Thoracic aorta (tissue), 2 donors: ENCODE results near the gene SSUH2. TPM values are rescaled to one million over a fixed set of nuclear protein-coding genes. Genes with fewer than 3 reads are reported as not detected.

Source experiments
- ATAC-seq: fragments of 150-250 bp; one replicate; pipeline ENCODE4 v1.8.0; 2017; ENCODE audit warnings: low read depth; ENCODE audit not compliant: insufficient number of reproducible peaks, low FRiP score
- DNase-seq: peaks from one replicate; pipeline ENCODE4 v3.0.0-alpha.2; 2020; ENCODE audit warnings: low spot score
- H3K27ac ChIP-seq, 2 donors: fragments of 200-600 bp; sonication (generic); 1 replicate in 1 of 2; 2 replicates in 1 of 2; pipeline ENCODE4 v1.5.1; 2016; ENCODE audit warnings: mild to moderate bottlenecking in 2 of 2, moderate library complexity in 2 of 2
- H3K27me3 ChIP-seq: fragments of 200-600 bp; sonication (generic); replicated peaks from 2 replicates; pipeline ENCODE4 v1.6.0; 2016; ENCODE audit warnings: mild to moderate bottlenecking; ENCODE audit not compliant: insufficient read depth
- H3K36me3 ChIP-seq: fragments of 200-600 bp; sonication (generic); one replicate; pipeline ENCODE4 v1.5.1; 2016
- H3K4me1 ChIP-seq, 2 donors: fragments of 200-600 bp; sonication (generic); 1 replicate in 1 of 2; 2 replicates in 1 of 2; pipeline versions ENCODE4 v1.5.1 to v1.6.0; 2016; ENCODE audit warnings: low read depth in 2 of 2, mild to moderate bottlenecking in 1 of 2; ENCODE audit not compliant: control insufficient read depth in 1 of 2
- H3K4me3 ChIP-seq: fragments of 200-600 bp; sonication (generic); 2 replicates; pipeline ENCODE4 v1.5.1; 2016; ENCODE audit warnings: mild to moderate bottlenecking
- H3K9me3 ChIP-seq: fragments of 200-600 bp; sonication (generic); 2 replicates; pipeline ENCODE4 v1.5.1; 2016
- total RNA-seq, 2 donors: library from RNA; depleted of rRNA; stranded (reverse); fragments of >200 nt; gene quantifications; one replicate each; pipeline versions ENCODE4 v1.1.0 to v1.2.3, GENCODE V29; 2016
- TF ChIP-seq, protein P1 (sequence below): fragments of 200-600 bp; sonication (generic); IDR thresholded peaks from one replicate; pipeline ENCODE4 v1.5.1; 2019; ENCODE audit warnings: antibody characterized with exemption

Gene SSUH2
- total RNA-seq, 2 donors from 2014 or later = 0.14 TPM; not detected in 1

DNA sequence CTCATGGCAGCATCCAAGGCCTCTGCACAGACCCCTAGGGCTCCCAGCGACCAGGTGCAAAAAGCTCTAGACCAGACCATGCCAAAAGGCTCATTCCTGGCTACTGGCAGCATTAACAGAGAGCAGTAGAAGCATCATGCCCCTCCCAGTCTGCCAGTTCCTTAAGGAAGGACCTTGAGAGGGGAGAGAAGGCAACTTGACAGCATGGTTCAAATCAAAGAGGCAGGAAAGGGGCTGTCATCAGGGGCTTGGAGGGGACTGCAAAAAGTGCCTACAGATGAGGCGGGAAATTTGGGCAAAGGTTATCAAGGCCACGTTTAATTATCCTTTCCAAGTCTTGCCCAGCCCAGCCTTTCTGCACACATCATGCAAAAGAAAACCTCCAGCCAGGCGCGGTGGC, 64.7 kb downstream of the SSUH2 start:
- ATAC-seq (no peak), DNase-seq (no peak)
- H3K27me3 ChIP-seq = no peaks in the 10 kb centered on the region
- peaks cover 16% of the 10 kb centered on the region for H3K36me3 ChIP-seq
- H3K4me1 ChIP-seq = peaks cover 4 to 18% of the 10 kb centered on the region in 2 donors
- H3K4me3 ChIP-seq = no peak overlapping the region
- H3K9me3 ChIP-seq = no peaks in the 10 kb centered on the region
- peak overlapping the region in 1 of 2 donors; percentile 33 for H3K27ac ChIP-seq
- TF ChIP-seq, protein P1, sequence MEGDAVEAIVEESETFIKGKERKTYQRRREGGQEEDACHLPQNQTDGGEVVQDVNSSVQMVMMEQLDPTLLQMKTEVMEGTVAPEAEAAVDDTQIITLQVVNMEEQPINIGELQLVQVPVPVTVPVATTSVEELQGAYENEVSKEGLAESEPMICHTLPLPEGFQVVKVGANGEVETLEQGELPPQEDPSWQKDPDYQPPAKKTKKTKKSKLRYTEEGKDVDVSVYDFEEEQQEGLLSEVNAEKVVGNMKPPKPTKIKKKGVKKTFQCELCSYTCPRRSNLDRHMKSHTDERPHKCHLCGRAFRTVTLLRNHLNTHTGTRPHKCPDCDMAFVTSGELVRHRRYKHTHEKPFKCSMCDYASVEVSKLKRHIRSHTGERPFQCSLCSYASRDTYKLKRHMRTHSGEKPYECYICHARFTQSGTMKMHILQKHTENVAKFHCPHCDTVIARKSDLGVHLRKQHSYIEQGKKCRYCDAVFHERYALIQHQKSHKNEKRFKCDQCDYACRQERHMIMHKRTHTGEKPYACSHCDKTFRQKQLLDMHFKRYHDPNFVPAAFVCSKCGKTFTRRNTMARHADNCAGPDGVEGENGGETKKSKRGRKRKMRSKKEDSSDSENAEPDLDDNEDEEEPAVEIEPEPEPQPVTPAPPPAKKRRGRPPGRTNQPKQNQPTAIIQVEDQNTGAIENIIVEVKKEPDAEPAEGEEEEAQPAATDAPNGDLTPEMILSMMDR = no peak

GRCh38 chr3:8579096-8579495, 65.5 kb downstream of the SSUH2 start:
- H3K4me1 ChIP-seq = peaks cover 7 to 26% of the 10 kb centered on the region in 2 donors
- DNase-seq = no peak
- no peaks in the 10 kb centered on the region for H3K27me3 ChIP-seq
- no peak for ATAC-seq
- H3K27ac ChIP-seq = peak overlapping the region; percentile 49 to 61
- TF ChIP-seq, protein P1 = no peak
- H3K4me3 ChIP-seq = no peak overlapping the region
- H3K9me3 ChIP-seq = no peaks in the 10 kb centered on the region
- peaks cover 20% of the 10 kb centered on the region for H3K36me3 ChIP-seq

- no peak for DNase-seq
- no peaks in the 10 kb centered on the region for H3K27me3 ChIP-seq
- H3K4me3 ChIP-seq = no peak overlapping the region
- peak overlapping the region; percentile 49 to 61 for H3K27ac ChIP-seq
- H3K9me3 ChIP-seq = no peaks in the 10 kb centered on the region
- ATAC-seq = peak; percentile 21
- TF ChIP-seq, protein P1 = no peak
- H3K4me1 ChIP-seq = peaks cover 15 to 34% of the 10 kb centered on the region in 2 donors
- peaks cover 23% of the 10 kb centered on the region for H3K36me3 ChIP-seq
Measured at GRCh38 chr3:8578282-8578681, 66.3 kb downstream of the SSUH2 start.

- Histone ChIP-seq H3K27ac (peak overlapping the region; percentile 46 to 61), H3K9me3 (no peaks in the 10 kb centered on the region), H3K36me3 (peaks cover 23% of the 10 kb centered on the region), H3K4me1 (peaks cover 16 to 47% of the 10 kb centered on the region in 2 donors), H3K27me3 (no peaks in the 10 kb centered on the region), H3K4me3 (no peak overlapping the region)
- ATAC-seq = no peak
- TF ChIP-seq, protein P1 = no peak
- DNase-seq = no peak
Measured at GRCh38 chr3:8576841-8577571, 67.6 kb downstream of the SSUH2 start.

DNA sequence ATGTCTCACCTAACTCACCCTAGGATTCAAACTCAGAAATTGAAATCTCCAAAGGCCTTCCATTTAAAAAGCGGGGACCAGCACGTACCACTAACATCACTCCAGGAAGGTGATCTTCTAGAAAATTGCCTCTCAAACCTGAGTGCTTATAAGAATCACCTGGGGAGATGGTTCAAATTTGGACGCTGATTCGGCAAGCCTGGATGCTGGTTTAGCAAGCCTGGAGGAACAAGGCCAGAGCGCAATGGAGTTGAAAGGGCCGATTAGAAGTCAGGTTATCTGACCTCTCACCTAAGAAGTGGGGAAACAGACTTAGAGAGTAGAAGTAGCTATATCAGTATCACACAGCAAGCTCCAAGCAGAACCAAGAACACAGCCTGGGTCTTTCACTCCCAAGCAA, 68.2 kb downstream of the SSUH2 start:
- H3K4me1 ChIP-seq = peaks cover 16 to 52% of the 10 kb centered on the region in 2 donors
- no peak overlapping the region for H3K4me3 ChIP-seq
- no peak for ATAC-seq
- no peaks in the 10 kb centered on the region for H3K27me3 ChIP-seq
- no peaks in the 10 kb centered on the region for H3K9me3 ChIP-seq
- peaks cover 23% of the 10 kb centered on the region for H3K36me3 ChIP-seq
- TF ChIP-seq, protein P1 = no peak
- H3K27ac ChIP-seq = peak overlapping the region; percentile 46 to 61
- no peak for DNase-seq
